NCI-H2107 (cell line): ENCODE measurements around the gene SPACDR.
A peak's percentile ranks its signal among the peaks of the same experiment; 100 is the strongest.
"Not testable (repeated sequence)": the region's sequence is repeated elsewhere in the genome, so short reads cannot be mapped to it uniquely, and the experiment has no call there.

Source experiments
- DNase-seq: peaks from one replicate; lab custom pipeline; 2025; lab: John Stamatoyannopoulos, UW

SPACDR gene

DNA sequence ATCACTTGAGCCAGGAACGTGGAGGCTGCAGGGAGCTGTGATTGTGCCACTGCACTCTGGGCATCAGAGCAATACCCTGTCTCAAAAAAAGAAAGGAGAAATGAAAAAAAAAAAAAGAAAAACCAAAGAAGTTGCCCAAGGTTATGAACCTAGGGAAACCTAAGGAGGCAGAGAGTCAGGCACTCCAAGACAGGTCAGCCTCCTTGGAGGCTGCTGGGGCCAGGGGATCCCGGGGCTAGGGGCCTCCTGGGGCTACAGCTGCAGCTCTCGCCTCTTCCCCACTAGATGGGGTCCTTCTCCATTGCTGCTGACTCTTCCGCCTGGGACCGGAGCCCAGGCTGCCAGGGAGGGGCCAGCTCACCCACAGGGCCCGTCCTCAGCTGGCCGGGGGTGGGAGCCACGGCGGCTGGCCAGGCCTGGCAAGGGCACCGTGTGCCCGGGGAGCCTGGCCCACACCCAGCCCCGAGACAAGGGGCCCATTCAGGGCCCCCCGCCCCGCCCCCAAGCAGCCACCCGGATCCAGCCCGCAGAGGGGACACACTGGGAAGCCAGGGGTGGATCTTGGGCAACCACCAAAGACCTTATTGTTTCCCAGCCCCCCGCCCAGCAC is 1.7 kb upstream of the SPACDR start:
- peak; percentile 30 for DNase-seq

DNA sequence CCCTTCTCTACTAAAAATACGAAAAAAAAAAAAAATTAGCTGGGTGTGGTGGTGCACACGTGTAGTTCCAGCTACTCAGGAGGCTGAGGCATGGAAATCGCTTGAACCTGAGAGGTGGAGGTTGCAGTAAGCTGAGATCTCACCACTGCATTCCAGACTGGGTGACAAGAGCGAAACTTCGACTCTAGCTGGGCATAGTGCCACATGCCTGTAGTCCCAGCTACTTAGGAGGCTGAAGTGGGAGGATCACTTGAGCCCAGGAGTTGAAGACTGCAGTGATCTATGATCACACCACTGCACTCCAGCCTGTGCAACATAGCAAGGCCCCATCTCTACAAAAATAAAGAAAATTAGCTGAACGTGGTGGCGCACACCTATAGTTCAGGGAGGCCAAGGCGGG is 1.2 kb upstream of the SPACDR start:
- DNase-seq = no peak

GRCh38 chr7:100464791-100465190 is 731 bp upstream of the SPACDR start:
- DNase-seq = no peak

DNA sequence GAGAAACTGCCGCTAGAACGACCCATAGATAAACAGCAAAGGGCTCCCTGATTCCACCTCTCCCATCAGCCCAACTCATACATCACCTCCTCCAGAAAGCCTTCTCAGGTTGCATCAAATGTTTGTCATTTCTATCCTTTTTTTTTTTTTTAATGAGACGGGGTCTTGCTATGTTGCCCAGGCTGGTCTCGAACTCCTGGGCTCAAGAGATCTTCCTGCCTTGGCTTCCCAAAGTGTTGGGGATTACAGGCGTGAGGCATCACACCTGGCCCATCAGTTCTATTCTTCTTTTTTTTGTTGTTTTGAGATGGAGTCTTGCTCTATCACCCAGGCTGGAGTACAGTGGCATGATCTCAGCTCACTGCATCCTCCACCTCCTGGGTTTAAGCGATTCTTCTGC is 7.0 kb downstream of the SPACDR start:
- no peak for DNase-seq

GRCh38 chr7:100456562-100456961 is 7.5 kb downstream of the SPACDR start:
- no peak for DNase-seq

DNA sequence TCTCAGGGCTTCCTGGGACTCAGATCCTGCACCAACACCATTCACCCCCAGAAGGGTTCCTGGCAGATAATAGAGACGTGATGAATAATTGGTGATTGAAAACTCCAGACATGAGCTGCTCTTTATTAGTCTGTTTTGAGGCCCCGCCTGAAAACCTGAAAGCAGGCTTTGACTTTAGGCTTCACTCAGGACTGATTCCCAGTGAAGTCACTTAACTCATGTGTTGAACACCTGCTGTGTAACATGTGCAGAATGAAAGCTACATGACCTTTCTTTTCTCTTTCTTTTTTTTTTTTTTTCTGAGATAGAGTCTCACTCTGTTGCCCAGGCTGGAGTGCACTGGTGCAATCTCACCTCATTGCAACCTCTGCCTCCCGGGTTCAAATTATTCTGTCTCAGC is 8.9 kb downstream of the SPACDR start:
- no peak for DNase-seq

DNA sequence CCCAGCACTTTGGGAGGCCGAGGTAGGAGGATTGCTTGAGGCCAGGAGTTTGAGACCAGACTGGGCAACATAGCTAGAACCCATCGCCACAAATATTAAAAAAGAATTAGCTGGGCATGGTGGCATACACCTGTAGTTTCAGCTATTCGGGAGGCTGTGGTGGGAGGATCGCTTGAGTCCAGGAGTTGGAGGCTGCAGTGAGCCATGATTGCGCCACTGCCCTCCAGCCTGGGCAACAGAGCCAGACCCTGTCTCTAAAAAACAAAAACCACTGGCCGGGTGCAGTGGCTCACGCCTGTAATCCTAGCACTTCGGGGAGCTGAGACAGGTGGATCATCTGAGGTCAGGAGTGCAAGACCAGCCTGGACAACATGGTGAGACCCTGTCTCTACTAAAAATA is 10.2 kb downstream of the SPACDR start:
- not testable (repeated sequence) for DNase-seq

GRCh38 chr7:100452513-100452912 is 11.5 kb downstream of the SPACDR start:
- DNase-seq = no peak

DNA sequence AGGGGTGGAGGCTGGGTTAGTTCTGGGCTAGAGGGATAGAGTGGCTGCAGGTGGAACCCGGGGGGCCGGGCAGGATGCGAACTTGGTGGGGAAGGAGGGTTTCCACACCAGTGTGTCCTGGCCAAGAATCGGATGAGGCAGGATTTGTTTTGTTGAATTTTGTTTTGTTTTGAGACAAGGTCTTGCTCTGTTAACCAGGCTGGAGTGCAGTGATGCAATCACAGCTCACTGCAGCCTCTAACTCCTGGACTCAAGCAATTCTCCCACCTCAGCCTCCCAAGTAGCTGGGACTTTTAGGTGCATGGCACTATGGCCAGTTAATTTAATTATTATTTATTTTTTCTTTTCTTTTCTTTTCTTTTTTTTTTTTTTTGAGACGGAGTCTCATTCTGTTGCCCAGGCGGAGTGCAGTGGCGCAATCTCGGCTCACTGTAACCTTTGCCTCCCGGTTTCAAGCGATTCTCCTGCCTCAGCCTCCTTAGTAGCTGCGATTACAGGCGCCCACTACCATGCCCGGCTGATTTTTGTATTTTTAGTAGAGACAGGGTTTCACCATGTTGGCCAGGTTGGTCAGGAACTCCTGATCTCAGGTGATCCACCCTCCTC is 14.8 kb downstream of the SPACDR start:
- DNase-seq = no peak

GRCh38 chr7:100447363-100447762 is 16.7 kb downstream of the SPACDR start:
- DNase-seq = not testable (repeated sequence)

GRCh38 chr7:100446040-100446439 is 18.0 kb downstream of the SPACDR start:
- DNase-seq = no peak

DNA sequence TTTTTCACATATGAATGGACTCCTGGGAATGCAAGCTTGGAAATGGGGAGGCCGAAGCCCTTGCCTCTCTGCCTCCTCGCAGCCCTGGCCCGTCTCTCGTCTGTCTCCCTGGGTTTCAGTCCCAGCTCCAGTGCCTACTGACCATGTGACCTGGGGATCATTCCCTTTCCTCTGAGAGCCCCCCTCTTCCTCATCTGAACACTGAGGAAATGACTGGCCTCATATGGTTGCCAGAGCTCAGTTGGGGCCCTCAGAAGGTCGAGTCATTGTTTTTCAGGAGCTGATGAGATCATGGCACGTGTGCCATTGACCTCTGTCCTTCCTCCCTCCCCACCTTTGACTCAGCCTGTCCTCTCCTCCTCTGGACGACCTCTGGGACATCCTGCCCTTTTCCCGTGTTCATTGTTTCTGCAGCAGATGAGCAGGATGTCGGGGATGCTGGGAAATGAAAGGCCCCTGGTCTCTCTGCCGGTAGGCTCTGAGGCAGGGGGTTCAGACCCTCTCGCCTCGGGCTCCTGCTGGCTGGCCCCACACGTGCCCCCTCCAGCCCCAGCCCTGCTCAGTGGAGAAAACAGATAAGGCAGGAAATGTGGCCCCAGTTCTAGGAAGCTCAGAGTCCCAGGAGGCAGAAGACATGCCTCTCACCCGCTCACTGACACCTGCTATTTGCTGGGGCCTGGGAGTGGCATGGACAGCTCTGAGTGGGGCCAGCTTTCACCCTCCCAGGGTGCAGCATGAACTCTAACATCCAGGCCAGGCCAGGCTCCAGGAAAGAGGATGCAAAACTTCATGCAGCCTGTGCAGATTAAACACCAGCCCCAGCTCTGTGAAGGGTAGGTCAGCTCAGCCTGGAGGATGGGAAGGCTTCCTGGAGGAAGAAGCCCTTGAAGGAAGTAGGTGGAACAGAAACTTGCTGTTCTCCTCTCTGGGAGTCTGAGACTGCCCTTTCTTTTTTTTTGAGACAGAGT is 19.5 kb downstream of the SPACDR start:
- DNase-seq = no peak

DNA sequence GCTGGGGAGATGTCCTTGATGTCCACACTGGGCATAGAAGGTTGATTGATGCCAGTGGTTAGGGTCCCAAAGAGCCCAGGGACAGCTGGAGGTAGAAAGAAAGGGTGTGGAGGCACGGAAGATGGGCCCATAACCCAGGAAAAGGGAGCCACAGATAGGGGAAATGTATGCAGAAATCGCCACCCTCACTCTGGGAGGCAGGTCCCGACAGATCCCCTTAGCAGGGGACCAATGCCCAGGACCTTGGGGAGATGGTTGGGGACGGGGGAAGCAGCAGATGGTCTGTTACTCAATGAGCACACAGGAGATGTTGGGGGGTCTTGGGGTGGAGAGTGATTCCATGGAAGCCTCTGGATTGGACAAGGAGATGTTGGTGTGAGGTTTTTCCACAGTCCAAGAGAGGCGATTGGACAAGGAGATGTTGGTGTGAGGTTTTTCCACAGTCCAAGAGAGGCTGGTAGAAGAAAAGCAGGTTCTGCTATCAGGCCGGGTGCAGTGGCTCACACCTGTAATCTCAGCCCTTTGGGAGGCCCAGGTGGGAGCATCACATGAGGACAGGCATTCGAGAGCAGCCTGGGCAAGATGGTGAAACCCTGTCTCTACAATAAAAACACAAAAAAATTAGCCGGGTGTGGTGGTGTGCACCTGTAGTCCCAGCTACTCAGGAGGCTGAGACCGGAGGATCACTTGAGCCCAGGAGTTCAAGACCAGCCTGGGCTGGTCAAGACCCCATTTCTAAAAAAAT is 20.8 kb downstream of the SPACDR start:
- DNase-seq = no peak

GRCh38 chr7:100441641-100442535 is 22.2 kb downstream of the SPACDR start:
- DNase-seq = no peak

GRCh38 chr7:100439244-100439643 is 24.8 kb downstream of the SPACDR start:
- DNase-seq = not testable (repeated sequence)

DNA sequence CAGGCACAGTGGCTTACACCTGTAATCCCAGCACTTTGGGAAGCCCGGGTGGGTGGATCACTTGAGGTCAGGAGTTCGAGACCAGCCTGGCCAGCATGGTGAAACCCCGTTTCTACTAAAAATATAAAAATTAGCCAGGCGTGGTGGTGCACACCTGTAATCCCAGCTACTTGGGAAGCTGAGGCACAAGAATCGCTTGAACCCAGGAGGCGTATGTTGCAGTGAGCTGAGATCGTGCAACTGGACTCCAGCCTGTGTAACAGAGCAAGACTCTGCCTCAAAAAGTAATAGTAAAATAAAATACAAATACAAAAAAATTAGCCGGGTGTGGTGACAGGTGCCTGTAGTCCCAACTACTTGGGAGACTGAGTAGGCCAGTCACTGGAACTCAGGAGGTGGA is 25.3 kb downstream of the SPACDR start:
- DNase-seq = not testable (repeated sequence)

DNA sequence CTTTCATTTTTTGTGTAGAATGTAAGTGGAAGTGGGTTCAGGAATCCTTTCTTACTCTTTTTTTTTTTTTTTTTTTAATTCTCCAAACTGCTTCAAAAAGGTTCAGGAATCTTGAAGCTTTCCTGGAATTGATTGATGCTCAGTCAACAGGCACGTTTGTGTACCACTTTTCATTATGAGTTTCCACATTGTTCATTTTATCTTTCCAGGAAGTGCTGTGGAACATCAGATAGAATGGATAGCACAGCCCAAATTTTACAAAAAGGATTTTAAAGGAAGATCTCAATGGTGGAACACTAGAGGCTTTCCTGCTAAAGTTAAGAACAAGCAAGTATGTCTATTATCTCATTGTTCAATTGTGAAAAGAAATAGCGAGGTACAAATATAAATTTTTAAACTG is 25.9 kb downstream of the SPACDR start:
- DNase-seq = no peak

GRCh38 chr7:100437150-100438100 is 26.6 kb downstream of the SPACDR start:
- no peak for DNase-seq

GRCh38 chr7:100435401-100436304 is 28.4 kb downstream of the SPACDR start:
- peak; percentile 24 for DNase-seq
